ENCODE results near the gene ASMTL. TPM values are rescaled to one million over a fixed set of nuclear protein-coding genes. Genes with fewer than 3 reads are reported as not detected.

The ASMTL gene
- total RNA-seq, 2 donors from 2014 or later, result 46.7 to 80.9 TPM

- peak; percentile 84 for DNase-seq
- H3K36me3 Mint-ChIP-seq (ENCODE audit: low read depth), result no peaks in the 10 kb centered on the region
- no peak overlapping the region for H3K9ac ChIP-seq (ENCODE audit: extremely low read depth, low read length, poor library complexity, severe bottlenecking)
- H3K4me3 ChIP-seq (ENCODE audit: low read length), result peak overlapping the region; percentile 29
- peaks cover 7% of the 10 kb centered on the region for H3K27me3 Mint-ChIP-seq (ENCODE audit: insufficient read depth)
- H3K4me1 ChIP-seq (ENCODE audit: control insufficient read depth, insufficient read depth, low read length), result no peaks in the 10 kb centered on the region
- H3K27me3 ChIP-seq (ENCODE audit: control insufficient read depth, insufficient read depth, low read length, poor library complexity, severe bottlenecking), result no peaks in the 10 kb centered on the region
- peak overlapping the region; percentile 59 for H3K27ac ChIP-seq (ENCODE audit: low read depth, low read length)
- peaks cover 17% of the 10 kb centered on the region for H3K9me3 Mint-ChIP-seq
- peaks cover 5% of the 10 kb centered on the region for H3K4me1 Mint-ChIP-seq
- H3K27ac Mint-ChIP-seq, result peak overlapping the region; percentile 73
- no peaks in the 10 kb centered on the region for H3K36me3 ChIP-seq (ENCODE audit: control insufficient read depth, insufficient read depth, low read length)
- H3K4me3 Mint-ChIP-seq, result peak overlapping the region; percentile 44
- TF ChIP-seq CTCF (conservative IDR thresholded peaks at IDR 0.05), result no peak
- peaks cover 11% of the 10 kb centered on the region for H3K9me3 ChIP-seq (ENCODE audit: control insufficient read depth, low read length)
- 28 to 33% methylated on average over 16 to 26 of the region's 26 CpGs for WGBS, 2 experiments (ENCODE audit: insufficient coverage in 1 of 2, insufficient read length in 1 of 2)
These were observed 29.2 kb upstream of the ASMTL start for GRCh38 chrX:1481636-1482529.

- no peak overlapping the region for H3K4me3 Mint-ChIP-seq
- Histone ChIP-seq H3K27me3 (ENCODE audit: control insufficient read depth, insufficient read depth, low read length, poor library complexity, severe bottlenecking) (no peaks in the 10 kb centered on the region), H3K9me3 (ENCODE audit: control insufficient read depth, low read length) (peaks cover 11% of the 10 kb centered on the region), H3K4me1 (ENCODE audit: control insufficient read depth, insufficient read depth, low read length) (no peaks in the 10 kb centered on the region), H3K27ac (ENCODE audit: low read depth, low read length) (no peak overlapping the region), H3K36me3 (ENCODE audit: control insufficient read depth, insufficient read depth, low read length) (no peaks in the 10 kb centered on the region), H3K4me3 (ENCODE audit: low read length) (no peak overlapping the region), H3K9ac (ENCODE audit: extremely low read depth, low read length, poor library complexity, severe bottlenecking) (no peak overlapping the region)
- H3K27me3 Mint-ChIP-seq (ENCODE audit: insufficient read depth), result peaks cover 7% of the 10 kb centered on the region
- no peak for TF ChIP-seq CTCF (conservative IDR thresholded peaks at IDR 0.05)
- no peak for DNase-seq
- no peak overlapping the region for H3K27ac Mint-ChIP-seq
- peaks cover 17% of the 10 kb centered on the region for H3K9me3 Mint-ChIP-seq
- peaks cover 5% of the 10 kb centered on the region for H3K4me1 Mint-ChIP-seq
- WGBS, 2 experiments (ENCODE audit: insufficient coverage in 1 of 2, insufficient read length in 1 of 2), result 71 to 80% methylated on average over 1 to 6 of the region's 8 CpGs
- H3K36me3 Mint-ChIP-seq (ENCODE audit: low read depth), result no peaks in the 10 kb centered on the region
These were observed 27.5 kb upstream of the ASMTL start for GRCh38 chrX:1480082-1480785.

- Histone ChIP-seq H3K36me3 (ENCODE audit: control insufficient read depth, insufficient read depth, low read length) (no peaks in the 10 kb centered on the region), H3K9me3 (ENCODE audit: control insufficient read depth, low read length) (peaks cover 11% of the 10 kb centered on the region), H3K27ac (ENCODE audit: low read depth, low read length) (no peak overlapping the region), H3K4me3 (ENCODE audit: low read length) (no peak overlapping the region), H3K27me3 (ENCODE audit: control insufficient read depth, insufficient read depth, low read length, poor library complexity, severe bottlenecking) (no peaks in the 10 kb centered on the region), H3K9ac (ENCODE audit: extremely low read depth, low read length, poor library complexity, severe bottlenecking) (no peak overlapping the region), H3K4me1 (ENCODE audit: control insufficient read depth, insufficient read depth, low read length) (no peaks in the 10 kb centered on the region)
- Mint-ChIP-seq H3K4me1 (peaks cover 5% of the 10 kb centered on the region), H3K9me3 (peaks cover 17% of the 10 kb centered on the region), H3K27ac (no peak overlapping the region), H3K36me3 (ENCODE audit: low read depth) (no peaks in the 10 kb centered on the region), H3K4me3 (no peak overlapping the region), H3K27me3 (ENCODE audit: insufficient read depth) (peaks cover 7% of the 10 kb centered on the region)
- WGBS, 2 experiments (ENCODE audit: insufficient coverage in 1 of 2, insufficient read length in 1 of 2), result 73 to 74% methylated on average over 5 to 7 of the region's 8 CpGs
- TF ChIP-seq CTCF (conservative IDR thresholded peaks at IDR 0.05), result no peak
- DNase-seq, result no peak
These were observed 25.2 kb upstream of the ASMTL start for GRCh38 chrX:1477801-1478458.
